Suprapubic skin (tissue), 4 donors: ENCODE results near the gene SMG9. TPM values are rescaled to one million over a fixed set of nuclear protein-coding genes. Genes with fewer than 3 reads are reported as not detected.

Source experiments
- DNase-seq, 2 donors: peaks; one replicate each; pipeline ENCODE4 v3.0.0-alpha.2; 2019; ENCODE audit warnings: low spot score in 2 of 2
- H3K27ac ChIP-seq: fragments of 200-600 bp; sonication (generic); one replicate; pipeline ENCODE4 v1.5.1; 2019
- H3K27me3 ChIP-seq: fragments of 200-600 bp; sonication (generic); one replicate; pipeline ENCODE4 v1.5.1; 2019
- H3K36me3 ChIP-seq: fragments of 200-600 bp; sonication (generic); one replicate; pipeline ENCODE4 v1.5.1; 2019
- H3K4me1 ChIP-seq: fragments of 200-600 bp; sonication (generic); one replicate; pipeline ENCODE4 v1.5.1; 2019
- H3K4me3 ChIP-seq: fragments of 200-600 bp; sonication (generic); one replicate; pipeline ENCODE4 v1.5.1; 2019; ENCODE audit warnings: mild to moderate bottlenecking
- H3K9me3 ChIP-seq: fragments of 200-600 bp; sonication (generic); one replicate; pipeline ENCODE4 v1.5.1; 2019
- CTCF ChIP-seq, 2 donors: fragments of 200-600 bp in 1 of 2; fragments of 450-650 bp in 1 of 2; sonication (generic) in 1 of 2; IDR thresholded peaks; one replicate each; pipeline ENCODE4 v1.5.1; 2016 to 2019; ENCODE audit warnings: antibody characterized with exemption in 2 of 2, mild to moderate bottlenecking in 1 of 2, moderate library complexity in 1 of 2
- EP300 ChIP-seq: sonication (generic); formaldehyde crosslinking; IDR thresholded peaks from one replicate; pipeline ENCODE4 v1.6.1; 2017; ENCODE audit warnings: antibody characterized with exemption
- POLR2A ChIP-seq, 2 donors: fragments of 450-650 bp; IDR thresholded peaks; one replicate each; pipeline ENCODE4 v1.6.1; 2017; ENCODE audit warnings: antibody characterized with exemption in 2 of 2, mild to moderate bottlenecking in 2 of 2, moderate library complexity in 2 of 2
- POLR2AphosphoS5 ChIP-seq, 3 donors: sonication (generic); formaldehyde crosslinking; IDR thresholded peaks; one replicate each; pipeline ENCODE4 v1.6.1; 2017; ENCODE audit warnings: antibody characterized with exemption in 3 of 3
- WGBS: methylation state at CpG from one replicate; pipeline ENCODE4 v1.1.5; 2018; 5-methylcytosine and 5-hydroxymethylcytosine counted together
- total RNA-seq, 4 donors: library from RNA; depleted of rRNA; stranded (reverse); fragments of >200 nt; gene quantifications; one replicate each; pipeline ENCODE4 v1.1.0, GENCODE V29; 2016

The SMG9 gene
- total RNA-seq, 4 donors from 2014 or later = 21.5 to 44.4 (median 30.1) TPM

GRCh38 chr19:43678512-43679261 is 76.1 kb downstream of the SMG9 start:
- no peaks in the 10 kb centered on the region for H3K9me3 ChIP-seq
- H3K27ac ChIP-seq = no peak overlapping the region
- TF ChIP-seq POLR2AphosphoS5 (IDR thresholded peaks at IDR 0.05) (no peak), EP300 (no peak), CTCF (IDR thresholded peaks at IDR 0.05) (no peak), POLR2A (IDR thresholded peaks at IDR 0.05) (no peak)
- no peaks in the 10 kb centered on the region for H3K27me3 ChIP-seq
- peaks cover 13% of the 10 kb centered on the region for H3K4me1 ChIP-seq
- H3K4me3 ChIP-seq = no peak overlapping the region
- H3K36me3 ChIP-seq = no peaks in the 10 kb centered on the region
- no peak for DNase-seq
- WGBS = 93% methylated on average over 11 of the region's 11 CpGs

Other genes starting within 250 kb of the SMG9 start
- 10 to 100 TPM; 44.3 to 76.0 (median 57.8) TPM for gene ETHE1, start 227.8 kb downstream of the SMG9 start, total RNA-seq
- 1 to 10 TPM in 2 of 4 donors, under 1 TPM in 2; 0.52 to 2.4 (median 0.92) TPM for gene ZNF575, start 221.8 kb downstream of the SMG9 start, total RNA-seq
- 10 to 100 TPM; 18.3 to 35.4 (median 25.2) TPM for gene XRCC1, start 179.4 kb downstream of the SMG9 start, total RNA-seq
- 10 to 100 TPM in 3 of 4 donors, 1 to 10 TPM in 1; 4.7 to 22.1 (median 10.9) TPM for gene PINLYP, start 179.2 kb downstream of the SMG9 start, total RNA-seq
- 10 to 100 TPM; 17.2 to 24.7 (median 19.9) TPM for gene IRGQ, start 158.8 kb downstream of the SMG9 start, total RNA-seq
- 10 to 100 TPM in 3 of 4 donors, 1 to 10 TPM in 1; 9.2 to 20.8 (median 13.7) TPM for gene ZNF576, start 158.4 kb downstream of the SMG9 start, total RNA-seq
- gene SRRM5, start 142.9 kb downstream of the SMG9 start, total RNA-seq = 1 to 10 TPM in 1 of 4 donors, not detected in 3; 1.4 TPM
- gene ZNF428, start 135.3 kb downstream of the SMG9 start, total RNA-seq = 10 to 100 TPM; 10.6 to 19.3 (median 17.5) TPM
- gene CADM4, start 115.1 kb downstream of the SMG9 start, total RNA-seq = 10 to 100 TPM; 14.1 to 23.8 (median 15.7) TPM
- gene PLAUR, start 84.8 kb downstream of the SMG9 start, total RNA-seq = 10 to 100 TPM in 2 of 4 donors, 1 to 10 TPM in 2; 5.6 to 18.0 (median 10.9) TPM
- not detected for gene IRGC, start 38.9 kb downstream of the SMG9 start, total RNA-seq
- 10 to 100 TPM; 26.4 to 77.9 (median 48.2) TPM for gene KCNN4, start 26.0 kb upstream of the SMG9 start, total RNA-seq
- 100 to 1,000 TPM in 1 of 4 donors, 10 to 100 TPM in 3; 48.5 to 114 (median 98.5) TPM for gene LYPD5, start 47.5 kb upstream of the SMG9 start, total RNA-seq
- gene ZNF283, start 72.4 kb upstream of the SMG9 start, total RNA-seq = 10 to 100 TPM in 2 of 4 donors, 1 to 10 TPM in 2; 4.7 to 26.4 (median 10.0) TPM
- gene ZNF404, start 129.0 kb upstream of the SMG9 start, total RNA-seq = 1 to 10 TPM in 2 of 4 donors, under 1 TPM in 2; 0.72 to 1.6 (median 1.2) TPM
- 10 to 100 TPM in 2 of 4 donors, 1 to 10 TPM in 2; 5.8 to 10.8 (median 9.9) TPM for gene ZNF45, start 180.3 kb upstream of the SMG9 start, total RNA-seq
- 1 to 10 TPM; 2.1 to 6.8 (median 3.0) TPM for gene ZNF221, start 196.3 kb upstream of the SMG9 start, total RNA-seq
- gene ZNF155, start 229.2 kb upstream of the SMG9 start, total RNA-seq = 1 to 10 TPM; 2.2 to 10.0 (median 8.0) TPM
- 10 to 100 TPM in 1 of 4 donors, 1 to 10 TPM in 3; 1.7 to 11.3 (median 2.3) TPM for gene ZNF230, start 248.0 kb upstream of the SMG9 start, total RNA-seq